Uterus (tissue), 2 donors: ENCODE results near the gene CNTNAP5.

Experiments
- POLR2A ChIP-seq, 2 donors: fragments of 450-650 bp; IDR thresholded peaks; one replicate each; pipeline ENCODE4 v1.6.1; 2016; ENCODE audit warnings: antibody characterized with exemption in 2 of 2, mild to moderate bottlenecking in 1 of 2, moderate library complexity in 1 of 2
- TF ChIP-seq, protein P1 (sequence below), 4 experiments: fragments of 200-600 bp in 2 of 4; fragments of 450-650 bp in 2 of 4; sonication (generic) in 2 of 4; IDR thresholded peaks; one replicate each; pipeline ENCODE4 v1.5.1; 2016 to 2019; ENCODE audit warnings: antibody characterized with exemption in 4 of 4, mild to moderate bottlenecking in 2 of 4, moderate library complexity in 1 of 4

- TF ChIP-seq, protein P1, sequence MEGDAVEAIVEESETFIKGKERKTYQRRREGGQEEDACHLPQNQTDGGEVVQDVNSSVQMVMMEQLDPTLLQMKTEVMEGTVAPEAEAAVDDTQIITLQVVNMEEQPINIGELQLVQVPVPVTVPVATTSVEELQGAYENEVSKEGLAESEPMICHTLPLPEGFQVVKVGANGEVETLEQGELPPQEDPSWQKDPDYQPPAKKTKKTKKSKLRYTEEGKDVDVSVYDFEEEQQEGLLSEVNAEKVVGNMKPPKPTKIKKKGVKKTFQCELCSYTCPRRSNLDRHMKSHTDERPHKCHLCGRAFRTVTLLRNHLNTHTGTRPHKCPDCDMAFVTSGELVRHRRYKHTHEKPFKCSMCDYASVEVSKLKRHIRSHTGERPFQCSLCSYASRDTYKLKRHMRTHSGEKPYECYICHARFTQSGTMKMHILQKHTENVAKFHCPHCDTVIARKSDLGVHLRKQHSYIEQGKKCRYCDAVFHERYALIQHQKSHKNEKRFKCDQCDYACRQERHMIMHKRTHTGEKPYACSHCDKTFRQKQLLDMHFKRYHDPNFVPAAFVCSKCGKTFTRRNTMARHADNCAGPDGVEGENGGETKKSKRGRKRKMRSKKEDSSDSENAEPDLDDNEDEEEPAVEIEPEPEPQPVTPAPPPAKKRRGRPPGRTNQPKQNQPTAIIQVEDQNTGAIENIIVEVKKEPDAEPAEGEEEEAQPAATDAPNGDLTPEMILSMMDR (IDR thresholded peaks at IDR 0.05), result no peak
- no peak for TF ChIP-seq POLR2A (IDR thresholded peaks at IDR 0.05)
Measured at GRCh38 chr2:124395961-124396360, 370.9 kb downstream of the CNTNAP5 start.
